Motor neuron (in vitro differentiated cells): Measurements from ENCODE around the gene PLB1. TPM values are rescaled to one million over a fixed set of nuclear protein-coding genes. Genes with fewer than 3 reads are reported as not detected.

ENCODE experiments used
- ATAC-seq, 8 experiments: fragments of 200-7000 bp; cut with Tn5 transposase; replicated peaks in 6 of 8; 2 replicates each; pipeline ENCODE4 v1.8.0; 2021; ENCODE audit warnings: mild to moderate bottlenecking in 8 of 8, moderate library complexity in 8 of 8
- H3K27ac ChIP-seq, 2 donors: fragments of 250-450 bp; sonication (Bioruptor Pico); 2 replicates each; pipeline ENCODE4 v1.9.0; 2021; ENCODE audit warnings: antibody characterized with exemption in 2 of 2, mild to moderate bottlenecking in 2 of 2, moderate library complexity in 1 of 2
- H3K4me1 ChIP-seq, 2 donors: fragments of 250-450 bp; sonication (Bioruptor Pico); replicated peaks in 1 of 2; 2 replicates each; pipeline ENCODE4 v1.6.1; 2021; ENCODE audit warnings: antibody characterized with exemption in 2 of 2, mild to moderate bottlenecking in 2 of 2, moderate library complexity in 1 of 2
- H3K4me3 ChIP-seq, 5 donors: fragments of 250-450 bp; sonication (Bioruptor Pico); 2 replicates each; pipeline ENCODE4 v1.9.0; 2021; ENCODE audit warnings: antibody characterized with exemption in 5 of 5, mild to moderate bottlenecking in 5 of 5, moderate library complexity in 4 of 5
- WGBS, 10 experiments: fragments of 450-650 bp; shearing (Covaris generic); methylation state at CpG; one replicate each; pipeline ENCODE4 v1.0.0; 2022; 5-methylcytosine and 5-hydroxymethylcytosine counted together
- in situ Hi-C, 9 experiments: fragments of 400-800 bp; cut with MboI; loops; one replicate each; pipeline ENCODE4 v1.15.0; 2021; ENCODE audit warnings: low sequenced_read_pairs in 9 of 9, low pct_unique_long_range_greater_than_20kb in 2 of 9; ENCODE audit not compliant: unreplicated experiment in 9 of 9
- total RNA-seq, 8 experiments: library from RNA; unstranded; fragments of 300-600 nt; gene quantifications; 2 replicates each; pipeline versions ENCODE4 v1.2.3 to v1.2.4, GENCODE V29; 2022

The PLB1 gene
- total RNA-seq, 8 experiments from 2014 or later, result 0.49 to 3.3 (median 1.3) TPM

DNA sequence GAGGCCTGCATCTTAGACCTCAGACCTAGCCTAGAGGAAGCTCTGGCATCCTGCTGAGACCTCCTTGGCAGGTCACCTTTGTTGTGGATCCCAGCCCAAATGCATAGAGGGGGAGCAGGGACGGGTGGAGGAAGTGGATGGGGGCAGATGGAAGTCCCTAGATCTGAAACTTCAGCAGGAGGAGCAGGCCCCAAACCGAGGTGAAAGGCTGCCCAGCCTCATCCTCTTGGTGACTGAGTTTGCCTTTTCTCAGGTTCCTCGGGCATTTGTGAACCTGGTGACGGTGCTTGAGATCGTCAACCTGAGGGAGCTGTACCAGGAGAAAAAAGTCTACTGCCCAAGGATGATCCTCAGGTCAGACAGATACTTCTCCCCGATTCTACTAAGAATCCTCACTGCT, 86.3 kb downstream of the PLB1 start:
- in situ Hi-C loops, result loop anchor here in 8 of 9 experiments (10.0 to 25.0 kb wide), 4 partner anchors 105 to 180 kb away; partner anchors contain the start of gene PPP1CB (in 7 of the 8)
- H3K27ac ChIP-seq, result no peak overlapping the region
- H3K4me3 ChIP-seq, result no peak overlapping the region
- 0 to 100% (median 80%) methylated on average over 1 to 5 of the region's 6 CpGs; no CpG with 5 or more reads in 4 of the 10 experiments for WGBS, 10 experiments
- peaks cover 13 to 18% of the 10 kb centered on the region in 2 donors for H3K4me1 ChIP-seq
- no peak for ATAC-seq

DNA sequence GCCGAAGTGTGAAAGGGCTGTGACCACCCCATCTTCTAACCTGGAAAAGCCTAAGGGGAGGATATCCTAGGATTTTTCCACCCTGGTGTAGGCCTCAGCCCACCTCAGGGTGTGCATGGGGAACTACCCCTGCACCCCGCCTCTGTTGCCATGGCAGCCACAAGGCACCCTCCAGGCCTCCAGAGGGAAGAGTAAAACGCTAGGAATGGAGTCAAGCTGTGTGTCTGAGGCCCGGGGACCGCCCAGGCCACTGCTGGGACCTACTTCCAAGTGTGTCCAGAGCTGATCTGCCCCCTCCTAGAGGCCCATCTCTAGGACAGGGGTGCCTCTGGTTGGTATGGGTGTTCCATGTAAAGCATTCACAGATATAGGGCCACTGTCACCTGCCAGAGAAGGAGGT, 86.7 kb downstream of the PLB1 start:
- Histone ChIP-seq H3K4me1 (peaks cover 13 to 18% of the 10 kb centered on the region in 2 donors), H3K27ac (no peak overlapping the region), H3K4me3 (no peak overlapping the region)
- WGBS, 10 experiments, result 37 to 87% methylated on average over 2 to 3 of the region's 5 CpGs; no CpG with 5 or more reads in 8 of the 10 experiments
- in situ Hi-C loops, result loop anchor here in 8 of 9 experiments (10.0 to 25.0 kb wide), 4 partner anchors 105 to 180 kb away; partner anchors contain the start of gene PPP1CB (in 7 of the 8)
- ATAC-seq, result no peak

DNA sequence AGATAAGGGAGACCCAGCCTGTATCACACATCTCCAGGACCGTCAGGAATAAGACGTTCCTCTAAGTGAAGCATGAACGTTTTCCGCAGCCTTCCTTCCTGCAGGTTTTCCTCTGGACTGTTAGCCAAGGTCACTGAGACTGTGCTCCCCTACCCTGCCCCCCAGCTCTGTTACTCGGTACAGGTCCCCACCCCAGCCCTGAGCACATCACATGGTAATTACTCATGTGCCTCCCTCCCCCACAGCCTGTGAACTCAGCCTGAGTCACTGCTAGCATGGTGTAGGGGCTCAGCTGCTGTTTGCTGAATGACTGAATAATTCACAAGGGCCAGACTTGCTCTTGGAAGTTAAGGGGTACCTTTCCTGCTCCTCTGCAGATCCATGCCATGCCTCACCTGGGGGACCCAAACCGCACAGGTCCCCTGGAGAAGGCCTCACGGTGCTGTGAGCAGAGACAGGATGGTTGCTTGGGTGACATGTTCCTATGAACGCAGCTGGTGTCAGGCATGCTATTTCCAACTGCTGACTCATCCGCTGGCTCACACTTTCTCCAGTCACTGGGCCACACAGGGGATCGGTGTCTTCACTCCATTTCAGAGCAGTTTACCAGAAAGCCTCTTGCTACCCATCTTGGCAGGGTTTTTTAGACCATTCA, 88.2 kb downstream of the PLB1 start:
- in situ Hi-C loops, result loop anchor here in 8 of 9 experiments (10.0 to 25.0 kb wide), 4 partner anchors 103 to 178 kb away; partner anchors contain the start of gene PPP1CB (in 7 of the 8)
- H3K4me1 ChIP-seq, result peaks cover 13 to 18% of the 10 kb centered on the region in 2 donors
- ATAC-seq, result peak; percentile 93 to 97 (median 95)
- H3K4me3 ChIP-seq, result no peak overlapping the region
- 0 to 68% (median 37%) methylated on average over 2 to 5 of the region's 10 CpGs; no CpG with 5 or more reads in 6 of the 10 experiments for WGBS, 10 experiments
- peak overlapping the region; percentile 65 to 88 for H3K27ac ChIP-seq

DNA sequence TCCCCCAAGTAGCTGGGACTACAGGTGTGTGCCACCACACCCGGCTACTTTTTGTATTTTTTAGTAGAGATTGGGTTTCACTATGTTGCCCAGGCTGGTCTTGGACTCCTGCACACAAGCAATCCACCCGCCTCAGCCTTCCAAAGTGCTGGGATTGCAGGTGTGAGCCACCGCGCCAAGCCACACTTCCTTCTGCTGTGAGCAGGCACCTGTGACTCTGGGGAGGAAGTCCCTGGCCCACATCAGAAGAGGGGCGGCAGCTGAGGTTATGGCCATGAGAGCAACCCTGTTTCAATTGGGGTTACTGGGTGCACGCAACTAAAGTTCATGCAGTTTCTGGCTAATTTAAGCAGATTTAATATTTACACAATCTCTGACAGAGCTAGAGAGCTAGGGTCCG, 91.0 kb downstream of the PLB1 start:
- no peak for ATAC-seq
- Histone ChIP-seq H3K4me1 (peaks cover 13 to 31% of the 10 kb centered on the region in 2 donors), H3K27ac (no peak overlapping the region), H3K4me3 (no peak overlapping the region)
- 92 to 100% (median 100%) methylated on average over 1 to 5 of the region's 7 CpGs; no CpG with 5 or more reads in 4 of the 10 experiments for WGBS, 10 experiments
- in situ Hi-C loops, result loop anchor here in 8 of 9 experiments (10.0 to 25.0 kb wide), 4 partner anchors 100 to 175 kb away; partner anchors contain the start of gene PPP1CB (in 7 of the 8)

DNA sequence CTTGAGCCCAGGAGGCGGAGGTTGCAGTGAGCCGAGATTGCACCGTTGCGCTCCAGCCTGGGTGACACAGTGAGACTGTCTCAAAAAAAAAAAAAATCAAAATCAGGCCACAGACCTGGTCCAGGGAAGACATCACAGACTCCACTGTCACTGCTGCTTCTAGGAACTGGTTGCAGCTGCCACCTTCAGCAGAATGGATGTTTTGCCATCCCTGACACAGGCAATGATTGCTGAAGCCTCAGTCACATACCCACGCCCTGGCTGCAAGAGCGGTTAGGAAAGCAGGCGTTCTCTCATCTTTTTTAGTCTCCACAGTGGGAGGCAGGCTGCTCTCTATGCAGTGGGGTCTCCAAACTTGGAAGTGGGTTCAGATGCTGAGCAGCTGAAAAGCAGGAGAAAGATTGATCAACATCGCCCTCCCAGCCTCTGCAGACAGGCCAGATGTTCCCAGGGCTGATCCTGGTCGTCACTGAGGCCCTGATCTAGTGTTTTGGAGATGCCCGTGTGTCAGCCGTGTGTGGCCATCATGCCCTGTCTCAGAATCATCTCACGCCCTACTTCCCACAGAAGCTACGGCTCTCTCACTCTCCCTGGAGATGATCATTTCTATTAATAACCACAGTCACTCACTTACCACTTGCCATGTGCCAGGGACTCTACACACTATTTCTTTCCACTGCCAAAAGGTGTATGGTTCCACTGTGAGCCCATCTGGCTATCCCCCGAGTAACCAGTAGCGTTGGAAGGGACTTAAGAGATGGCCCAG, 91.8 kb downstream of the PLB1 start:
- Histone ChIP-seq H3K4me3 (no peak overlapping the region), H3K4me1 (peaks cover 13 to 28% of the 10 kb centered on the region in 2 donors), H3K27ac (no peak overlapping the region)
- WGBS, 10 experiments, result 70 to 100% (median 90%) methylated on average over 1 to 2 of the region's 15 CpGs; no CpG with 5 or more reads in 3 of the 10 experiments
- ATAC-seq, result no peak
- in situ Hi-C loops, result loop anchor here in 8 of 9 experiments (10.0 to 25.0 kb wide), 4 partner anchors 100 to 175 kb away; partner anchors contain the start of gene PPP1CB (in 7 of the 8)

DNA sequence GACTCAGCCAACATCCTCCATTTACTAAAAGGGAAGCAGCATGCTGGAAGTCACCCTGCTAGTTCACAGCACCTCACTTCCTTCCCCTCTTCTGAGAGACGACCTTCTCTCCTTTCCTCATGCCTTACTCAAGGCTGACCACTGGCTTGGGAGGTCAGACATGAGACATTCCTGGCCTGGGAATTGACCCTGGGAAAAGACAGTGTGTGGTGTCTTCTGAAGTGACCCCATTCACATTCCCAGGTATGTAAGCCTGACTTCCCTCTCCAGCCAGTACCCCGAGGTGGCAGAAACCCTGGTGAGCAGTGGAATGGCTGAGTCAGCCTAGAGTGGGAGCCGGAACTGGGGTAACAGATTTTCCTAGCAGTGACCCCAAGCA, 92.4 kb downstream of the PLB1 start:
- peaks cover 13 to 26% of the 10 kb centered on the region in 2 donors for H3K4me1 ChIP-seq
- in situ Hi-C loops, result loop anchor here in 8 of 9 experiments (10.0 to 25.0 kb wide), 4 partner anchors 99 to 174 kb away; partner anchors contain the start of gene PPP1CB (in 7 of the 8)
- 70 to 100% (median 86%) methylated on average over 1 to 2 of the region's 3 CpGs; no CpG with 5 or more reads in 5 of the 10 experiments for WGBS, 10 experiments
- no peak overlapping the region for H3K27ac ChIP-seq
- no peak for ATAC-seq
- no peak overlapping the region for H3K4me3 ChIP-seq

DNA sequence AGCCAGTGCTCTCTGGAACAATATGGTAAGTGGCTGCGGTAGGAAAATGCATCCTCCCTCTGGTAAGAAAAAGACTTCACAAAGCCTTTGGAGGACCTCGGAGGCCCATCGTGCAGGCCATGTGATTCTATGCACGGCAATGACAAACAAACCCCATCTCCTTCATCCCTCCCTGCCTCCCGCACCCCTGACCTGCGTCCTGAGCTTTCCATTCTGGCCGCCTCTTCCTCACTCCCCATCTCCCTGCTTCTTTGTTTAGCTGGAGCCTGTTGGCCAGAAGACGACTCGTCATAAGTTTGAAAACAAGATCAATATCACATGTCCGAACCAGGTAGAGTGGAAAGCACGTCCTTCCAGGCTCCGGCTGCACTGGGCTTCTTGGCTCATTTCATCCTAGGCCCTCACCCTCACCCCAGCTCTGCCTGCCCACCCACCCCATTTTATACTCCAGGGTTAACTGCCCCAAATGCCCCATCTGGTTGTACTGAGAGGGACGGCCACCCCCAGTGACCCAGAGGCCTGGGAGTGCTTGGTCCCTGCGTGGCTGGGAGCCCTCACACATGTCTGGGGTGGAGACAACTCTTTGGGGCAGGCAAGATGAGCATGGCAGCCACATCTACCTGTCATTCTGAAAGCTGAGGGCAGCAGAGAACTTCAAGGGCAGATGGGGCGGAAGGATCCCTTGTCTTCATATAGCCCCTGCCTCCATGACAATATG, 94.0 kb downstream of the PLB1 start:
- in situ Hi-C loops, result loop anchor here in 8 of 9 experiments (10.0 to 25.0 kb wide), 4 partner anchors 97 to 172 kb away; partner anchors contain the start of gene PPP1CB (in 7 of the 8)
- 60 to 100% (median 83%) methylated on average over 1 to 7 of the region's 15 CpGs; no CpG with 5 or more reads in 3 of the 10 experiments for WGBS, 10 experiments
- ATAC-seq, result no peak

DNA sequence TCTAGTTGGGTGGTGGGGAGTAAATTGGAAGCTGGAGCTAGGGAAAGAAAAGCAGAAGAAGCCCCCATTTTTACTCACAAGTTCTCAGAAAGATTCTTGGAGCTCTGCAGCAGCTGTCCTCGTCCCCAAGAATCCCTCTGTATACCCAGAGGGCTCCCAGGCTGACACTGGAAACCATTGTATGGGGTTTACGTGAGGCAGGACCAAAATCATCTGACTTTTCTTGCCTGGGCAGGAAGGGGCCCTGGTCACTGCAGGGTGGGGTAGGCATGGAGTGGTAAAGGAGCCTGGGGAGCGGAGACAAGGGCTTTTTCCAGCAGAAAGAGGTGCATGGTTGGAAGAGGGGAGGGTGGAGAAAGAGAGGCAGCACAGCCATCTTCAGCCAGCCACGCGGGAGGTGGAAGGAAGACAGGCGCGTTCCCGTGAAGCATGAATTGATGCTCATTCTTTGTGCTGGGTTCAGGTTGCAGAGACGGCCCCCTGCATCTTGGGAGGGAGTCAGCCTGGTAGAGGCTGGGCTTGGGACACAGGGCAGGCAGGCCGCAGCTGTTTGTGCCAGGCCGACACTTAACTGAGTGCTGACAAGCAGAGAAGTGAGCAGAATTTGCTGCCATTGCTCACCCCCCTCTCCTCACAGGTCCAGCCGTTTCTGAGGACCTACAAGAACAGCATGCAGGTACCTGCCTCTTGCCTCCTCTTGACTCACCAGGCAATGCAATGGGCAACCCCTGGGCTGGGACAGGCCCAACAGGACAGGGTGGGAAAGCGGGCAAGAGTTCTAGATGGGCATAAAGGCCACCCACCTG, 94.8 kb downstream of the PLB1 start:
- no peak overlapping the region for H3K27ac ChIP-seq
- in situ Hi-C loops, result loop anchor here in 7 of 9 experiments (25.0 kb wide), 3 partner anchors 97 to 172 kb away; partner anchors contain the start of gene PPP1CB (in 6 of the 7)
- no peak overlapping the region for H3K4me3 ChIP-seq
- ATAC-seq, result no peak
- 50 to 87% (median 80%) methylated on average over 1 to 8 of the region's 13 CpGs; no CpG with 5 or more reads in 6 of the 10 experiments for WGBS, 10 experiments
- peaks cover 4 to 22% of the 10 kb centered on the region in 2 donors for H3K4me1 ChIP-seq

More for the DNA sequence above, 94.0 kb downstream of the PLB1 start:
- Histone ChIP-seq H3K4me3 (no peak overlapping the region), H3K27ac (no peak overlapping the region), H3K4me1 (peaks cover 4 to 22% of the 10 kb centered on the region in 2 donors)

DNA sequence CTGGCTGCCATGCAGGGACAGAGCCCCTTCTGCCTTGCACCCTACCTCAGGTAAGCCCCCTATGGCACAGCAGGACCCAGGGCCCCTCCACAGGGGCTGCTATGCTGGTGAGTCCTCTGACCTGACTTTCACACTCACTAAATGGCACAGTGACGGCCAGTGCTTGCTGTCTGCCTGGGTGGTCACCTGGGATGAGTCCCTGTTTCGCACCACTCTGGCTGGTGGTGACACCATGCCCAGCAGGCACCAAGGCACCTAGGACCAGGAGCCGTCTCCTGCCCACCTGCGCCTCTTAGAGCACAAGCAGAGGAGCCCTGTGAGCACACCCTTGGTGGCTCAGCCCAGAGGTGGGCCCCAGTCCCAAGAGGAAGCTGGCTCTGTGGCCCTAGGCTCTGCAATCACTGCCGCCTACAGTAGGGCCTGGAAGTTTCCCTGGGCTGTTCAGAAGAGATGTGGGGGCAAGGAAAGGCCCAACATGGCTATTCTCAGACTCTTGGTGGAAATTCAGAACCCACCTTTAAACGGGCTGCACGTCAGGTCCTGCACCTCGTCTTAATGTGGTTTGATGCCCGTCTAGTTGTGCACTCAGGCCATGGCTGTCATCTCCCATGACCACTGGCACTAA, 96.0 kb downstream of the PLB1 start:
- Histone ChIP-seq H3K4me3 (no peak overlapping the region), H3K27ac (no peak overlapping the region), H3K4me1 (peaks cover 4 to 24% of the 10 kb centered on the region in 2 donors)
- in situ Hi-C loops, result loop anchor here in 7 of 9 experiments (25.0 kb wide), 3 partner anchors 95 to 170 kb away; partner anchors contain the start of gene PPP1CB (in 6 of the 7)
- 50 to 100% (median 98%) methylated on average over 1 to 4 of the region's 9 CpGs; no CpG with 5 or more reads in 4 of the 10 experiments for WGBS, 10 experiments
- no peak for ATAC-seq

DNA sequence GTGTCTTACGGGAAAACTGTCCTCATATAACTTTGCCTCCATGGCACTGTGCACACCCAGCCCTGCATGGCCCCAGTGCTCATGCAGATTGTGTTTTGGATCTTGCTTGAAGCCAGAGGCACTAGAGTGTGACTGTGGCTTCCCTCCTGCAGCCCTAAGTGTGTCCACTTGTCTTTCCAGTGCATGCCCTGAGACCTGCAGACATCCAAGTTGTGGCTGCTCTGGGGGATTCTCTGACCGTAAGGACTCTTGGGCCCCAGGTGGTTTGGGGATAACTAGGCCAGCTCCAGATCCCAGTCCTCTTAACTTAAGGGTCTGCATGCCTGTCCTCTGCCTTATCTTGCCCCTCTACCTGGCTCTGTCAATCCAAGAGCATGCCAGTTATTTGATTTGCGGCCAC, 96.6 kb downstream of the PLB1 start:
- WGBS, 10 experiments, result 86 to 100% (median 100%) methylated on average over 1 to 2 of the region's 3 CpGs; no CpG with 5 or more reads in 2 of the 10 experiments
- Histone ChIP-seq H3K4me1 (peaks cover 4 to 24% of the 10 kb centered on the region in 2 donors), H3K4me3 (no peak overlapping the region), H3K27ac (no peak overlapping the region)
- no peak for ATAC-seq
- in situ Hi-C loops, result loop anchor here in 7 of 9 experiments (25.0 kb wide), 3 partner anchors 95 to 170 kb away; partner anchors contain the start of gene PPP1CB (in 6 of the 7)
